ENCODE data around the gene FATE1.
A peak's percentile ranks its signal among the peaks of the same experiment; 100 is the strongest.

FATE1 gene

DNA sequence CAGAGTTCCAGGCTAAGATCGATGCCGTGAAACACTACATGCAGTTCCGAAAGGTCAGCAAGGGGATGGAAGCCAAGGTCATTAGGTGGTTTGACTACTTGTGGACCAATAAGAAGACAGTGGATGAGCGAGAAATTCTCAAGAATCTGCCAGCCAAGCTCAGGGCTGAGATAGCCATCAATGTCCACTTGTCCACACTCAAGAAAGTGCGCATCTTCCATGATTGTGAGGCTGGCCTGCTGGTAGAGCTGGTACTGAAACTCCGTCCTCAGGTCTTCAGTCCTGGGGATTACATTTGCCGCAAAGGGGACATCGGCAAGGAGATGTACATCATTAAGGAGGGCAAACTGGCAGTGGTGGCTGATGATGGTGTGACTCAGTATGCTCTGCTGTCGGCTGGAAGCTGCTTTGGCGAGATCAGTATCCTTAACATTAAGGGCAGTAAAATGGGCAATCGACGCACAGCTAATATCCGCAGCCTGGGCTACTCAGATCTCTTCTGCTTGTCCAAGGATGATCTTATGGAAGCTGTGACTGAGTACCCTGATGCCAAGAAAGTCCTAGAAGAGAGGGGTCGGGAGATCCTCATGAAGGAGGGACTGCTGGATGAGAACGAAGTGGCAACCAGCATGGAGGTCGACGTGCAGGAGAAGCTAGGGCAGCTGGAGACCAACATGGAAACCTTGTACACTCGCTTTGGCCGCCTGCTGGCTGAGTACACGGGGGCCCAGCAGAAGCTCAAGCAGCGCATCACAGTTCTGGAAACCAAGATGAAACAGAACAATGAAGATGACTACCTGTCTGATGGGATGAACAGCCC is 28.0 kb downstream of the FATE1 start:
- DNase-seq (ENCODE audit: low read depth in 2 of 2) = no peak

GRCh38 chrX:151745651-151746050 is 29.8 kb downstream of the FATE1 start:
- no peak for DNase-seq (ENCODE audit: low read depth in 2 of 2)

GRCh38 chrX:151746502-151746901 is 30.7 kb downstream of the FATE1 start:
- DNase-seq (ENCODE audit: low read depth in 2 of 2) = no peak

DNA sequence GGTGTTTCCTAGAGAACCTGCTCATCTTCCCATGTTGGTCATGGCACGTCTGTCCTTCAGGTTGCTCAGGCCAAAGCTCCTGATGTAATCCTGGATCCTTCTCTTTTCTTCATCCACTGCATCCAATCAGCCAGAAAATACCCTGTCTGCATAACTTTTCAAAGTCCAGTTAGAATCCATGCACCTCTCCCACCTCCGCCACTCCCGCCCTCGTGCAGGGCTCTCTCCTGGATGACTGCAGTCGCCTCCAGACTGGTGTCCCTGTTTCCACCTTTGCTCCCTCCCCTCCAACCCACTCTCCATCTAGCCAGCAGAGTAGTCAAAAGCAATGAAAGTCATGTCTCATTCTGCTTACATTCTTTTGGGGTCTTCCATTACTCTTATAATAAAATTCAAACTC is 34.7 kb downstream of the FATE1 start:
- no peak for DNase-seq (ENCODE audit: low read depth in 2 of 2)

DNA sequence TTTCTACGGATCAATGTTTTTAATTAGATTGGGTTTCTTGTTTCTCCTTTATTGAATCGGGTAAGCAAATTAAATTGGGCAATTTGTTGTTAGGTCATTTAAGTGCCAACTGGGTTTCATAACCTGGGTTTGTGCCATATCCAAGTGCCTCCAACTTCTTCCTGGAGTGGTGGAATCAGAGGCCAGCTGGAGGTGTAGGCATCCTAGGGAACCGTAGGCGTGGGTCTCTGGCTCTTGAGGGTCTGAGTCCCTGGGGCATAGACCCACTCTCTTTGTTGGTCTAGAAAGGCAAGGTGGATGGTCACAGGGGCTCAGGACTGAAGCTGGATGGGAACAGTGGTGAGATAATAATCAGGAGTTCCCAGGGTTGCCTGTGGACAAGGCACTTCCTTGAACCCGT is 37.0 kb downstream of the FATE1 start:
- DNase-seq (ENCODE audit: low read depth in 2 of 2) = no peak

DNA sequence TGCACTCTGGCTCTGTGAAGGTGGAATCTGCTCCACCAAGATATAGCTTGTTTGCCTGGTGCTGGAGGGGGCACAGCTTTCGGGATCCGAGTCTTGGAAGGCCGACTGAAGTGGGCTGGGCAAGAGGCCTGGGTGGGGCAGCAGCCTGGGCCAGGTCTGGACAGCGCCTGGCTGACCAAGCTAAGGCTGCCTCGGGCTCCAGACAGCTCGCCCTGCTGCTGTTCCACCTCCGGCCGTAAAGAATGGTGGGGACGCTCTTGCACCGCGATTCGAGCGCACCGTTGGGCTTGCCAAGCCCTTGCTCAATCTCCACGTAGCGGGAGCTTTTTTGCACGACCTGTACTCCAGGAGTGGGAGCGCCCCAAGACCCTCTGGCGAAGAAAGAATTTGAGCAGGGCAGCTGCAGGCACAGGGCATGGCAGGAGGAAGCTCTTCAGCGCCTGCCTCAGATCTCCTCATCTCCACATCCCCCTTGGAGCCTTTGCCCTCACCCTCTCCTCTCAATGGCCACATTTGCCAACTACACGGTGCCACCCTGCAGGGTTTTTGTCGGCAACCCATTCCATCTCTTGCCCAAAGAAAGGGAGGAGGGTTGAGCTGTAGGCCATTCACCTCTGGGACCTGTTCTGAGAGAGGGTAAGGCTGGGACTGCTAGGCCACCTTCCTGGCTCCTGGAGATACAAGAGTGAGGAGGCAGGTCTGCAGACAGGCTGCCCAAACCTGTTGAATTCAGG is 37.6 kb downstream of the FATE1 start:
- DNase-seq (ENCODE audit: low read depth in 2 of 2) = peak in 1 of 2 experiments; percentile 6

GRCh38 chrX:151754047-151754429 is 38.2 kb downstream of the FATE1 start:
- no peak for DNase-seq (ENCODE audit: low read depth in 2 of 2)

- DNase-seq (ENCODE audit: low read depth in 2 of 2) = no peak
Measured at GRCh38 chrX:151754641-151755215, 38.9 kb downstream of the FATE1 start.

DNA sequence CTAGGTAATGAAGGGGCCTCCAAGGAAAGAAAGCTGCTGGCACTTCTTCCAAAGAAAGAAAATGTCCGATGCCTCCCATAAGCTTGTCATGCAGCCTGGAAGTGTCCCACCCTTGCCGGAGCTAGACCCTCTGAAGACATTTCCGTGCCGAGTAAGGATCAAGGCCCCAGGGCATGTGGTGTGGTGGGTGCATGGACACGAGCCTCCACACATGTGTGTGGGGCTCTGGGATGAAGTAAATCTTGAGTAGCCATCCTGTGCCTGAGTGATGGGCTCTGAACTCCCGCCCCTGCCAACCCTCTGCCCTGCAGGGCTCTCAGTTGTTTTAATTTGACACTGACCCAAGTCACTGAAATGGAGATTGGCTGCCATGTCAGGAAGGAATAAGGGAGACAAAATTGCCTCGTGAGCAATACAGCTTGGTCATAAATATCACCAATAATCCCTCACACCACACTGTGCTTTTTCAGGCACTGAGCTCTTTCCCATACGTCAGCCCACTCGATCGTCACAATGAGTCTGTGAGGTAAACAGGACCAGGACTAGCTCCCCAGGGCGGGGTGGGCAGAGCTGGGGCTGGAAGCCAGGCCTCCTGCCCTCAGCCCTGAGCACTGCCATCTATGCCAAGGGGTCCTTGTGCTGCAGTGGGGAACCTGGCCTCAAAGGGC is 43.3 kb downstream of the FATE1 start:
- no peak for DNase-seq (ENCODE audit: low read depth in 2 of 2)

DNA sequence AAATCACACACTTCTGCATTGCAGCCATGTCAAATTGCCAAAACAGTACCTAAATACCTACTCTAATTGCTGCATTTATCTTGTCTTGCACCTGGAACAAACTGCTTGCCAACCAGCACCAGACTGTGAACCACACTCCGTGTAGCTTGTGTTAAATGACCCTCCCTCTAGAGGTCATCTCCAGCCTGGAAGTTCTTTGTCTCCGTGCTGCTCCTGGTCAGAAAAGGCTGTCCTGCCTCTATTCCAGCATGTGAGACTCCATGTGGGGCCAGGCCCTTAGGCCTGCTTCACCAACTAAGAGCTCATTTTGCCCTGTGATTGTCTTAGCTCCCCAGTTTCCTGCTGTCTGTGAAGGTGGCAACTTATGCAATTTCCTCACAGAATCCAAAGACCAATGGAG is 47.0 kb downstream of the FATE1 start:
- DNase-seq (ENCODE audit: low read depth in 2 of 2) = no peak

- no peak for DNase-seq (ENCODE audit: low read depth in 2 of 2)
Measured at GRCh38 chrX:151763711-151764110, 47.9 kb downstream of the FATE1 start.

DNA sequence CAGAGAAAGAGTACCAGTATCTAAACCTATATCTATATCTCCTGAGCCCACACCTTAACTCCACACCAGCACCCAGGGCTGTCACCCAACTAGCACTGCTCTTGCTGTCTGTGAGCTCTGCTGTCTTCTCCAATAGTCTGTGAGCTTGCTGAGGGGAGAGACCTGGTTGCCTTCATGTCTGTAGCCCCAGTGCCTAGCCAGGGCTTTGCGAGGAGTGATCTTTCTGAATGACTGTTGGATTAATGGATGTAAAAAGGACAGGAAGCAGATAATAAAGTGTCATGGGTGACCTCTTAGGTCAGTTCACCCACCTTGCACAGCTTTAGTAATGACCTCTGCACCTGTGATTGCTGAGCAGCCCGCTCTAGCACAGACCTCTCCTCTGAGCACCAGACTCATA is 49.2 kb downstream of the FATE1 start:
- DNase-seq (ENCODE audit: low read depth in 2 of 2) = no peak

- no peak for DNase-seq (ENCODE audit: low read depth in 2 of 2)
Measured at GRCh38 chrX:151771726-151772125, 55.9 kb downstream of the FATE1 start.

Data from stimulated activated CD4-positive, alpha-beta T cell treated with anti-CD3 and anti-CD28 coated beads, Interleukin-12 subunit alpha, Interleukin-12 subunit beta, amount 100 ng/mL, for 24 hours (primary cell).